H9 (cell line): ENCODE measurements around the gene HSD17B12. TPM values are rescaled to one million over a fixed set of nuclear protein-coding genes. Genes with fewer than 3 reads are reported as not detected.

ENCODE experiments used
- DNase-seq: peaks from one replicate; pipeline ENCODE4 v3.0.0-alpha.2; 2017
- H2AFZ ChIP-seq: one replicate; pipeline ENCODE4 v1.6.1; 2013; ENCODE audit warnings: mild to moderate bottlenecking, low read length, control low read depth, moderate library complexity
- H2AK5ac ChIP-seq: 2 replicates; pipeline ENCODE4 v1.6.1; 2013; ENCODE audit warnings: low read length, control low read depth, mixed read lengths; ENCODE audit not compliant: insufficient read length
- H2BK120ac ChIP-seq: one replicate; pipeline ENCODE4 v1.6.1; 2013; ENCODE audit warnings: low read depth, mild to moderate bottlenecking, low read length, control low read depth, inconsistent platforms; ENCODE audit not compliant: poor library complexity, severe bottlenecking
- H2BK12ac ChIP-seq: 2 replicates; pipeline ENCODE4 v1.6.1; 2013; ENCODE audit warnings: low read length, control low read depth, mixed read lengths, low read depth; ENCODE audit not compliant: insufficient read length
- H2BK15ac ChIP-seq: 2 replicates; pipeline ENCODE4 v1.6.1; 2013; ENCODE audit warnings: low read depth, low read length, control low read depth
- H2BK20ac ChIP-seq: one replicate; pipeline ENCODE4 v1.6.1; 2013; ENCODE audit warnings: low read depth, mild to moderate bottlenecking, low read length, control low read depth, inconsistent platforms; ENCODE audit not compliant: poor library complexity, severe bottlenecking
- H2BK5ac ChIP-seq: 2 replicates; pipeline ENCODE4 v1.6.1; 2013; ENCODE audit warnings: low read length, control low read depth, mixed read lengths; ENCODE audit not compliant: insufficient read length
- H3K14ac ChIP-seq: 2 replicates; pipeline ENCODE4 v1.6.1; 2013; ENCODE audit warnings: low read length, control low read depth; ENCODE audit not compliant: insufficient read depth
- H3K18ac ChIP-seq: 2 replicates; pipeline ENCODE4 v1.6.1; 2013; ENCODE audit warnings: low read depth, mild to moderate bottlenecking, mixed read lengths, low read length, control low read depth; ENCODE audit not compliant: insufficient read length
- H3K23ac ChIP-seq: 2 replicates; pipeline ENCODE4 v1.6.1; 2013; ENCODE audit warnings: low read length, control low read depth, mixed read lengths, low read depth; ENCODE audit not compliant: insufficient read length
- H3K23me2 ChIP-seq: 2 replicates; pipeline ENCODE4 v1.6.1; 2013; ENCODE audit warnings: low read depth, mild to moderate bottlenecking, mixed read lengths, low read length, control low read depth; ENCODE audit not compliant: insufficient read length, poor library complexity, severe bottlenecking
- H3K27ac ChIP-seq: 2 replicates; pipeline ENCODE4 v1.5.1; 2013; ENCODE audit warnings: low read length, control low read depth, mixed read lengths, low read depth; ENCODE audit not compliant: insufficient read length
- H3K27me3 ChIP-seq: 2 replicates; pipeline ENCODE4 v1.6.1; 2013; ENCODE audit warnings: low read length, control low read depth, inconsistent platforms; ENCODE audit not compliant: insufficient read depth
- H3K4ac ChIP-seq: 2 replicates; pipeline ENCODE4 v1.6.1; 2013; ENCODE audit warnings: low read depth, mild to moderate bottlenecking, control low read depth, inconsistent platforms, low read length, moderate library complexity
- H3K4me1 ChIP-seq: 2 replicates; pipeline ENCODE4 v1.6.1; 2013; ENCODE audit warnings: low read length, control low read depth, inconsistent platforms; ENCODE audit not compliant: insufficient read depth
- H3K4me2 ChIP-seq: 2 replicates; pipeline ENCODE4 v1.6.1; 2013; ENCODE audit warnings: low read length, control low read depth, mixed read lengths; ENCODE audit not compliant: insufficient read length, insufficient read depth
- H3K56ac ChIP-seq: 2 replicates; pipeline ENCODE4 v1.6.1; 2013; ENCODE audit warnings: low read depth, mild to moderate bottlenecking, mixed read lengths, low read length, control low read depth; ENCODE audit not compliant: insufficient read length
- H3K79me1 ChIP-seq: 2 replicates; pipeline ENCODE4 v1.6.1; 2013; ENCODE audit warnings: low read depth, mild to moderate bottlenecking, moderate library complexity, low read length, control low read depth, inconsistent platforms; ENCODE audit not compliant: insufficient read depth, poor library complexity, severe bottlenecking
- H3K79me2 ChIP-seq: 2 replicates; pipeline ENCODE4 v1.6.1; 2013; ENCODE audit warnings: low read length, control low read depth, inconsistent platforms; ENCODE audit not compliant: insufficient read depth
- H3K9ac ChIP-seq: 2 replicates; pipeline ENCODE4 v1.6.1; 2013; ENCODE audit warnings: low read length, control low read depth, mixed read lengths; ENCODE audit not compliant: insufficient read length; ENCODE audit errors: extremely low read depth
- H3K9me3 ChIP-seq: one replicate; pipeline ENCODE4 v1.6.1; 2013; ENCODE audit warnings: low read depth, low read length, inconsistent platforms; ENCODE audit not compliant: control insufficient read depth
- H3T11ph ChIP-seq: one replicate; pipeline ENCODE4 v1.6.1; 2013; ENCODE audit warnings: mild to moderate bottlenecking, low read length, control low read depth, inconsistent platforms
- H4K20me1 ChIP-seq: one replicate; pipeline ENCODE4 v1.6.1; 2013; ENCODE audit not compliant: control insufficient read depth, insufficient read length, insufficient read depth
- H4K5ac ChIP-seq: 2 replicates; pipeline ENCODE4 v1.6.1; 2013; ENCODE audit warnings: low read depth, mild to moderate bottlenecking, mixed read lengths, low read length, control low read depth; ENCODE audit not compliant: insufficient read length
- H4K8ac ChIP-seq: replicated peaks from 2 replicates; pipeline ENCODE4 v1.6.1; 2013; ENCODE audit warnings: low read length, control low read depth, mixed read lengths, low read depth; ENCODE audit not compliant: insufficient read length
- H4K91ac ChIP-seq: 2 replicates; pipeline ENCODE4 v1.6.1; 2013; ENCODE audit warnings: low read depth, mild to moderate bottlenecking, moderate library complexity, mixed read lengths, low read length, control low read depth; ENCODE audit not compliant: insufficient read length
- H3K27ac Mint-ChIP-seq, 3 experiments: 2 replicates in 2 of 3; 3 replicates in 1 of 3; pipeline ENCODE4 v1.8.0; 2020 to 2021; ENCODE audit warnings: mixed read lengths in 3 of 3, mild to moderate bottlenecking in 1 of 3, moderate library complexity in 1 of 3
- H3K27me3 Mint-ChIP-seq: 2 replicates; pipeline ENCODE4 v1.8.0; 2021; ENCODE audit warnings: low read depth, mild to moderate bottlenecking, moderate library complexity, mixed read lengths
- H3K36me3 Mint-ChIP-seq, 3 experiments: 2 replicates in 2 of 3; 3 replicates in 1 of 3; pipeline ENCODE4 v1.8.0; 2020 to 2021; ENCODE audit warnings: low read depth in 3 of 3, mixed read lengths in 3 of 3; ENCODE audit not compliant: insufficient read depth in 1 of 3
- H3K4me1 Mint-ChIP-seq, 2 experiments: 2 replicates each; pipeline ENCODE4 v1.8.0; 2020; ENCODE audit warnings: mixed read lengths in 2 of 2
- H3K4me3 Mint-ChIP-seq, 2 experiments: 2 replicates in 1 of 2; 3 replicates in 1 of 2; pipeline ENCODE4 v1.8.0; 2020 to 2021; ENCODE audit warnings: mild to moderate bottlenecking in 2 of 2, mixed read lengths in 2 of 2, moderate library complexity in 1 of 2
- H3K9me3 Mint-ChIP-seq, 2 experiments: 2 replicates in 1 of 2; 3 replicates in 1 of 2; pipeline ENCODE4 v1.8.0; 2020; ENCODE audit warnings: mild to moderate bottlenecking in 2 of 2, mixed read lengths in 2 of 2, moderate library complexity in 1 of 2
- WGBS: extraction: QIAGEN DNeasy Blood & Tissue Kit; methylation state at CpG from one replicate; pipeline ENCODE4 v1.1.7; 2013; ENCODE audit warnings: missing lambda C conversion rate, low lambda C conversion rate, mixed read lengths; ENCODE audit not compliant: insufficient read length; ENCODE audit errors: extremely low coverage; 5-methylcytosine and 5-hydroxymethylcytosine counted together
- total RNA-seq: library from RNA; stranded (reverse); gene quantifications from 2 replicates; pipeline ENCODE4 v1.2.1, GENCODE V29; 2021
- TF ChIP-seq, protein P1 (sequence below): fragments of 200-600 bp; sonication (generic); conservative IDR thresholded peaks from 3 replicates; pipeline ENCODE4 v1.8.0; 2021; ENCODE audit warnings: antibody characterized with exemption, mild to moderate bottlenecking

The HSD17B12 gene
- total RNA-seq, 1 experiment from 2014 or later, result 111 TPM

DNA sequence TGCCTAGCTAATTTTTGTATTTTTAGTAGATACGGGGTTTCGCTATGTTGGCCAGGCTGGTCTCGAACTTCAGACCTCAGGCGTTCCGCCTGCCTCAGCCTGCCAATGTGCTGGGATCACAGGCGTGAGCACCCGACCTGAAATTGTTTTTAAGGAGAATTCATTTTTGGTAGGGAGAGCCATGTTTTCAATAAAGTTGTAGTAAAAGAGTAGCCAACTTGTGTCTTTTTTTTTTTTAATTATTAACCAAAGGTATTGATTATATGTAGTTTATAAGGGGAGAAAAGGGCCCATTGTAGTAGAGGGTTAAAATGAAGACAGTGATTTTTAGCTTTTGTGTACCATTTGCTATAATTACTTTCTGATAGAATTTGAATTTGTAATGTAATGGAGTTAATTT, 31.6 kb upstream of the HSD17B12 start:
- H3K27ac ChIP-seq, result no peak overlapping the region
- H4K20me1 ChIP-seq, result no peaks in the 10 kb centered on the region
- no peak overlapping the region for H3K14ac ChIP-seq
- H3K79me1 ChIP-seq, result no peaks in the 10 kb centered on the region
- H3T11ph ChIP-seq, result no peak overlapping the region
- no peaks in the 10 kb centered on the region for H3K27me3 ChIP-seq
- no peak overlapping the region for H3K23ac ChIP-seq
- Mint-ChIP-seq H3K36me3 (peaks cover 0 to 8% (median 0%) of the 10 kb centered on the region in 3 experiments; a peak in 1 of 7 replicates), H3K4me1 (peaks cover 3 to 8% of the 10 kb centered on the region in 2 experiments; a peak in 3 of 4 replicates), H3K27ac (no peak overlapping the region), H3K27me3 (peaks cover 11% of the 10 kb centered on the region), H3K9me3 (peaks cover 0 to 15% of the 10 kb centered on the region in 2 experiments; a peak in 1 of 5 replicates), H3K4me3 (no peak overlapping the region)
- H3K79me2 ChIP-seq, result peaks cover 9% of the 10 kb centered on the region; the same call in 1 of the 2 replicates
- WGBS, result no CpG with 5 or more reads among the region's 7 CpGs
- no peak overlapping the region for H2BK120ac ChIP-seq
- no peak for DNase-seq
- H2BK15ac ChIP-seq, result no peak overlapping the region
- H2BK20ac ChIP-seq, result no peak overlapping the region
- TF ChIP-seq, protein P1, sequence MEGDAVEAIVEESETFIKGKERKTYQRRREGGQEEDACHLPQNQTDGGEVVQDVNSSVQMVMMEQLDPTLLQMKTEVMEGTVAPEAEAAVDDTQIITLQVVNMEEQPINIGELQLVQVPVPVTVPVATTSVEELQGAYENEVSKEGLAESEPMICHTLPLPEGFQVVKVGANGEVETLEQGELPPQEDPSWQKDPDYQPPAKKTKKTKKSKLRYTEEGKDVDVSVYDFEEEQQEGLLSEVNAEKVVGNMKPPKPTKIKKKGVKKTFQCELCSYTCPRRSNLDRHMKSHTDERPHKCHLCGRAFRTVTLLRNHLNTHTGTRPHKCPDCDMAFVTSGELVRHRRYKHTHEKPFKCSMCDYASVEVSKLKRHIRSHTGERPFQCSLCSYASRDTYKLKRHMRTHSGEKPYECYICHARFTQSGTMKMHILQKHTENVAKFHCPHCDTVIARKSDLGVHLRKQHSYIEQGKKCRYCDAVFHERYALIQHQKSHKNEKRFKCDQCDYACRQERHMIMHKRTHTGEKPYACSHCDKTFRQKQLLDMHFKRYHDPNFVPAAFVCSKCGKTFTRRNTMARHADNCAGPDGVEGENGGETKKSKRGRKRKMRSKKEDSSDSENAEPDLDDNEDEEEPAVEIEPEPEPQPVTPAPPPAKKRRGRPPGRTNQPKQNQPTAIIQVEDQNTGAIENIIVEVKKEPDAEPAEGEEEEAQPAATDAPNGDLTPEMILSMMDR, result no peak
- H3K18ac ChIP-seq, result no peak overlapping the region
- no peak overlapping the region for H3K56ac ChIP-seq
- peaks cover 5% of the 10 kb centered on the region for H3K23me2 ChIP-seq
- no peaks in the 10 kb centered on the region for H3K4me1 ChIP-seq
- H3K4ac ChIP-seq, result no peak overlapping the region
- no peak overlapping the region for H3K4me2 ChIP-seq
- no peak overlapping the region for H4K91ac ChIP-seq
- H4K5ac ChIP-seq, result no peak overlapping the region
- H2AFZ ChIP-seq, result no peak overlapping the region
- no peak overlapping the region for H3K9ac ChIP-seq
- H2BK12ac ChIP-seq, result no peak overlapping the region
- no peak overlapping the region for H4K8ac ChIP-seq
- no peaks in the 10 kb centered on the region for H3K9me3 ChIP-seq
- H2BK5ac ChIP-seq, result no peak overlapping the region
- H2AK5ac ChIP-seq, result no peak overlapping the region
